ENCODE measurements around the gene GNB3.
A peak's percentile ranks its signal among the peaks of the same experiment; 100 is the strongest.
"Not testable (repeated sequence)": the region's sequence is repeated elsewhere in the genome, so short reads cannot be mapped to it uniquely, and the experiment has no call there.

The GNB3 gene

DNA sequence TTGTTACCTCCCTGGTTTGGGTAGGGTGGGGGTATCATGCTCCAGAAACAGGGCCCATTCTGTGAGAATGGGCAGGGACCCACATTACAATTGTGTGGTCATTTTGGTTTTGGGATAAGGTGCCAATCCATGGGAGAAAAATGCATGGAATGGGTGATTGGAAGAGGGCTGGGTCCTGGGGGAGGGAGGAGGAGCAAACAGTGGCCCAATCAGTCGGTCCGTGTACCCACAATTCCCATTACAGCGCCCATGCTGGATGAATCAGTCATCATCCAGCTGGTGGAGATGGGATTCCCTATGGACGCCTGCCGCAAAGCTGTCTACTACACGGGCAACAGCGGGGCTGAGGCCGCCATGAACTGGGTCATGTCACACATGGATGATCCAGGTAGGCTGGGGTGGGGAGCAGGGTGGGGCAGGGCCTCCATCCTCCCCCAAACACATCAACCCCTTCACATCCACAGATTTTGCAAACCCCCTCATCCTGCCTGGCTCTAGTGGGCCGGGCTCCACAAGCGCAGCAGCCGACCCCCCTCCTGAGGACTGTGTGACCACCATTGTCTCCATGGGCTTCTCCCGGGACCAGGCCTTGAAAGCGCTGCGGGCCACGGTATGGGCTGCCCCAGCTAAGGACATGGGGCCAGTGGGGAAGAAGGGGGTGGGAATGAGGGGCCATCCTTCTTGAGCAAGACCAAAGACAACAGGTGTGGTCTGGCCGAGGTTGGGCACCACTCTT lies 23.0 kb downstream of the GNB3 start:
- DNase-seq: no peak

DNA sequence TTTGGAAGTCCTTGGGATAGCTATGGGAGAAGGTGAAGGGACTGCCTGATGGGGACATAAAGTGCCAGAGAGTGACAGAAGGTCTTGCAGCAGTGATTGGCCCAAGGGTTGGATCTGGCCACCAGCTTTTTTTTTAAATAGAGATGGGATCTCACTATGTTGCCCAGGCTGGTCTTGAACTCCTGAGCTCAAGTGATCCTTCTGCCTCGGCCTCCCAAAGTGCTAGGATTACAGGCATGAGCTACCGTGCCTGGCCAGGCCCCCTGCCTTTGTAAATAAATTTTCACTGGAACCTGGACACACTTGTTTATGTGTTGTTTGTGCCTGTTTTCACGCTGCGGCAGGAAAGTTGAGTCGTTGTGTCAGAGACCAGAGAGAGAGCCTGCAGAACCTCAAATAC lies 24.6 kb downstream of the GNB3 start:
- not testable (repeated sequence) for DNase-seq

DNA sequence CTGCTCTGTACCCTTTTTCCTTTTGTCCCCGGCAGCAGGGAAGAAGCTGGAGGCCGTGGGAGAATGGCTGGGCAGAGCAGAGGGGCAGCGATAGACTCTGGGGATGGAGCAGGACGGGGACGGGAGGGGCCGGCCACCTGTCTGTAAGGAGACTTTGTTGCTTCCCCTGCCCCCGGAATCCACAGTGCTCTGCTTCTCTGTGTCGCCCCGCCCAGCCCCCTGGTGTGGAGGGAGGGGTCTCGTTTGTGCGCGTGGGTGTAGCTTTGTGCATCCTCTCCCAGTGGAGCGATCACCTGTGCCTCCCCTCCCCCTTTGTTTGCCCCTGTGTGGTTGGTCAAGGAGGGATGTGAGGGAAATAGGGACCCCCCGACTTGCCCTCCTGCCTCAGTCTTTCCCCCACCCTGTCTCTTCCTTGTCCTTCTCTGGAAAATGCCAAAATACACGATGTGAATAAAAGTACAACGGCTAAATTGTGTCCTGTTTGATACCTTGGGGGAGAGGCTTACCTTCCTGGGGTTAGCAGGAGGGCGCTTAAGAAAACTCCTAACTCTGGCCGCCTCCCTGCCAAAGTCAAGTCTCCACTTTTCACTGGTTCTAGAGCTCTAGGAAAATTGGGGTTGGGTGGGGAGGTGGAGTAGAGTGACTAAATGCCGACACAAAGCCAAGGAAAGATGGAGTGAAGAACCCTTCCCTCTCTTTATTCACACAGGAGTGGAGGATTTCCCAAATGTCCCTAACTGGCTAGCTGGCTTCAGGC lies 25.6 kb downstream of the GNB3 start:
- DNase-seq: no peak

DNA sequence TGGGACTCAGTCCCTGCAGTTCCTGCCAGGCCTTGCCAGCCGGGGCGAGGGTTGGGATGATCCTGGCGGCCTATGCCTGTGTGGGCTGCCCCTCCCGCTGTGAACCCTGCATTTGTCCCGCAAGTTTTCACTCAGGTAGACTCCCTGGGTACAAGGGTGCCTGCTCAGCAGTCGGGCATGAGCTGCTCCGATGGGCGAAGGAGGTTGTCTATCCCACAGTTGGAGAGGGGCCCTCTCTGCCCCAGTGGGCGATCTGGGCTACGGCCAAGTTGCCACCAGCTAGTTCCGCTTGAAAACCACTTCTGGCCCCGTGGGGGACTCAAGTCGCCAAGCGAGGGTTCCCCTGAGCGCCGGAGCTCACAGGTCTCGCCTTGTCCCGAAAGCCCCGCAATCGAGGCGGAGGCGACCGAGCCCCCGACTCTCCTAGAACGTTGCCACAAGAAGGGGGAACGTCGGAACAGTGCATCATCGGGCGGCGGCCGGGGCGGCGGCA lies 26.2 kb downstream of the GNB3 start:
- DNase-seq: no peak

DNA sequence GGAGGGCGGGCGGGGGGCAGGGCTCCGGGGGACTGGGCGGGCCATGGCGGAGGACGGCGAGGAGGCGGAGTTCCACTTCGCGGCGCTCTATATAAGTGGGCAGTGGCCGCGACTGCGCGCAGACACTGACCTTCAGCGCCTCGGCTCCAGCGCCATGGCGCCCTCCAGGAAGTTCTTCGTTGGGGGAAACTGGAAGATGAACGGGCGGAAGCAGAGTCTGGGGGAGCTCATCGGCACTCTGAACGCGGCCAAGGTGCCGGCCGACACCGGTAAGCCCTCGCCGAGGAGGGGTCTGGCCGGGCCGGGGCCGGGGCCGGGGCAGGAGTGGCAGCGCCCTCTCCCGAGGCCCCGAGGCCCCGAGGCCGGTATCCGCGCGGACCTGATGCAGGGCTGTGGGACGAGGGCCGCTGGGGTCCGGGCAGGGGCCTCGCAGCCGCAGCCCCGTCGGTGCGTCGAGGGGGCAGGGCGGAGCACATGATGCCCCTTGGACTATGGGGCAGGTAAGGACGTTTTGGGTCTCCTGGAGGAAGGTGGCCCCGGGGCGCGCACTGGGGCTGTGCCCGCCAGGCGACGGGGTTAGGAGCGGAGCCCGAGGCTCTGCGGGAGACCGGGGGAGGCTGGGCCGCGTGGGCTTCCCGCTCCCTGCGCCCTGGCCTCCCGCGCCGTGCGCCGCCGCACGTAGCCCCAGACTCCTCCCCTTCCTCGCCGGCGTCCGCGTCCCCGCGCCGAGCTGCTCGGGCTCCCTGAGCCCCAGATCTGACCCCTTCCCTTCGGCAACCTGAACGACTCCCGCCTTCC lies 26.9 kb downstream of the GNB3 start, which contains the start of gene TPI1:
TPI1 (plus strand) TSS at position 119 of the 798 bp plus-strand sequence; CDS start at position 155, 36 bp downstream.
- peak; percentile 85 for DNase-seq

DNA sequence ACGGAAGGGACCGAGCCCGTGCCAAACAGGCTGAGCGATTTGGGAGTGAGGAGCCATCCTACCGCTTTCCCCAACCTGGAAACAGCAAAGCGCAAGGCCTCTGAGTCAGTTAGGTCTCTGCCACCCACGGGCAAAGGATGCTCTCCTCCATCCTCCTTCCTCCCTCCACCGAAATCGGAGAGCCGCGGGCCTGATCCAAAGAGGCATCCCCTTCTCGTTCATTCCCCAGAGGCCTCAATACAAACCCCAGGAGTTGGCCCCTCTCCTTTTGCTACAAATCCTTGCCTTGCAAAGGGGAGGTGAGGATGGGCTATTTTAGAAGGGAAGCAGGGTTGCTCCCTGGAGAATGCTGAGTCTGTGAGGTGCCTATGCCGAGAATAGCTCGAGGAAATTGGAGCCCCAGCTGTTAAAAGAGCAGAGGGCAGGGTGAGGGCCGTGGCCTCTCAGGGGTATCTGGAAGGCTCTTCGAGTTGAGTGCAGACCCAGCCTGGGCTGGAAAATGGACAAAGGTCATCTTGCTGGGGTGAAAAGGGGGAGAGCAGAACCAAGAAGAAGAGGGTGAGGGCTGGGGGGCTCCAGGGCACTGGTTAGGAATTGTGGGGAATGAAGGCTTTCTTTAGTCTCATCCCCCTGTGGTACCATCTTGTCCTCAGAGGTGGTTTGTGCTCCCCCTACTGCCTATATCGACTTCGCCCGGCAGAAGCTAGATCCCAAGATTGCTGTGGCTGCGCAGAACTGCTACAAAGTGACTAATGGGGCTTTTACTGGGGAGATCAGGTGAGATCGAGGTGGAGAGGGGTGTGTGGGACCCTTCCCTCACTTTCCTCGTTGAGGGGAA lies 27.7 kb downstream of the GNB3 start:
- no peak for DNase-seq

DNA sequence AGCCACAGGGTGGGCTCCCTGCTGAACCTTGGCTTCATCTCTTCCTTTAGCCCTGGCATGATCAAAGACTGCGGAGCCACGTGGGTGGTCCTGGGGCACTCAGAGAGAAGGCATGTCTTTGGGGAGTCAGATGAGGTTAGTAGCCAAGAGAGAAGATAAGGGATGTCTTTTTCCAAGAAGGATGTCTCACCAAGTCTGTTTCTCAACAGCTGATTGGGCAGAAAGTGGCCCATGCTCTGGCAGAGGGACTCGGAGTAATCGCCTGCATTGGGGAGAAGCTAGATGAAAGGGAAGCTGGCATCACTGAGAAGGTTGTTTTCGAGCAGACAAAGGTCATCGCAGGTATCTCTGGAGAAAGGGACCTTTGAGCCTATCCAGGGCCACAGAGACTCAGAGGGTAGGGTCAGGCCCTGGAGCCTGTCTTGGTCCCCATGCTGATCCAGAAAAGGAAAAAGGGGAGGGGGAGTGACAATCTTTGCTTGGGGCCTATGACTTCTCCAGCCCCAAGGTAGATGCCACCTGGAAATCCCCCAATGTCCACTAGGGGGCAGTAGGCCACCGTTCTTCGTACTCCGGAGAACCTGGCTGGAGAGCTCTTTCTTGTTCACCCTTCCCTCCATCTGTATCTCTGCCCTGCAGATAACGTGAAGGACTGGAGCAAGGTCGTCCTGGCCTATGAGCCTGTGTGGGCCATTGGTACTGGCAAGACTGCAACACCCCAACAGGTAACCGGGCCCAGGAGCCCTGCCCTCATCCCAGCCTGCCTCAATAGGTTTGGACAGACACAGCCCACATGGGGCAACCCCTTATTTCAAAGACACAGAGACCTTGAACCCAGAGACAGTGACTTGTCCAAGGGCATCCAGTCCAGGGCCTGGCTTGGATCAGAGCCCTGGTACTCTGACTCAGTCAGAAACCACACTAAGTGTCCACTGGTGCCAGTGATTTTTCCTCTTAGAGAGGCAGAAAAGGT lies 28.6 kb downstream of the GNB3 start:
- DNase-seq: peak; percentile 81

DNA sequence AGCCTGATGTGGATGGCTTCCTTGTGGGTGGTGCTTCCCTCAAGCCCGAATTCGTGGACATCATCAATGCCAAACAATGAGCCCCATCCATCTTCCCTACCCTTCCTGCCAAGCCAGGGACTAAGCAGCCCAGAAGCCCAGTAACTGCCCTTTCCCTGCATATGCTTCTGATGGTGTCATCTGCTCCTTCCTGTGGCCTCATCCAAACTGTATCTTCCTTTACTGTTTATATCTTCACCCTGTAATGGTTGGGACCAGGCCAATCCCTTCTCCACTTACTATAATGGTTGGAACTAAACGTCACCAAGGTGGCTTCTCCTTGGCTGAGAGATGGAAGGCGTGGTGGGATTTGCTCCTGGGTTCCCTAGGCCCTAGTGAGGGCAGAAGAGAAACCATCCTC lies 29.6 kb downstream of the GNB3 start:
- DNase-seq: not testable (repeated sequence)

DNA sequence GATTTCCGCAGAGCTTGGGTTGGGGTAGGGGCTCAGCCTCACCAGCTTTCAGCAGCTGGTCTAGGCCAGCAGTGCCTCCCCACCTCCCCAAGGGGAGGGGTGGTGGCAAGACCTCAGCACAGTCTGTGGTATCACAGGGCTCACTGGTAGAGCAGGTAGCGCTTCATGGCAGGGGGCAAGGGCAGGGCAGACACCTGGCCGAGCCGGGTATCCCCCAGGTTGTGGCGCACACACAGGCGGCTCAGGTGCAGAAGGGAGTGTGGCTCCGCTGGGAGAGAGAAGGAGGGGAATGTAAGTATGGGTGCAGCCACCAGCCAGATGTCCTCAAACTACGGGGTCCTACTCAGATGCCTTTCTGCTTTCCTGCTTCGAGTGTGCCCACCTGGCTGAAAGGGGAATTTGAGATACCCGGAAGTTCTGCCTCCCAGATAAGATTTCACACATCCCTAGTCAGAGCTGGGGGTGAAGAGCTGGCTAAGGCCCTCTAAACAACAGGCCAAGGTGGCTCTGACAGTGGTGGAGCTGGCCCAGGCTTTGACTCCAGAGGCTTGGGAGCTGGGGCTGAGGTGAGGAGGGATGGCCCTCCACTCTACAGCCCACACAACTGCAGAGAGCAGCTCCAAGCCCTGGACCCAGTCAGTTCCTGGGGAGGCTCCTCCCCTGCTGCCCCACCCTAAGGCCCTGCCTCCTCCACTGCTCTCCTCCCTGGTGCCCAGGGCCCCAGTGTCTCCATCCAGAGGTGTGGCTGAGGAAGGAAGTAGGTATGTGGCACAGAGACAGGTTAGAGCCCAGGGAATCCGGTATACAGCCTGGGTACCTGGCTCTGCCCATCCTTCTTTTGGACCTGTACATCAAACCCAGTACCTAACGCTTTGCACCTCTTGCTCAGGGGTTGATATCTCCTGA lies 30.6 kb downstream of the GNB3 start:
- no peak for DNase-seq

DNA sequence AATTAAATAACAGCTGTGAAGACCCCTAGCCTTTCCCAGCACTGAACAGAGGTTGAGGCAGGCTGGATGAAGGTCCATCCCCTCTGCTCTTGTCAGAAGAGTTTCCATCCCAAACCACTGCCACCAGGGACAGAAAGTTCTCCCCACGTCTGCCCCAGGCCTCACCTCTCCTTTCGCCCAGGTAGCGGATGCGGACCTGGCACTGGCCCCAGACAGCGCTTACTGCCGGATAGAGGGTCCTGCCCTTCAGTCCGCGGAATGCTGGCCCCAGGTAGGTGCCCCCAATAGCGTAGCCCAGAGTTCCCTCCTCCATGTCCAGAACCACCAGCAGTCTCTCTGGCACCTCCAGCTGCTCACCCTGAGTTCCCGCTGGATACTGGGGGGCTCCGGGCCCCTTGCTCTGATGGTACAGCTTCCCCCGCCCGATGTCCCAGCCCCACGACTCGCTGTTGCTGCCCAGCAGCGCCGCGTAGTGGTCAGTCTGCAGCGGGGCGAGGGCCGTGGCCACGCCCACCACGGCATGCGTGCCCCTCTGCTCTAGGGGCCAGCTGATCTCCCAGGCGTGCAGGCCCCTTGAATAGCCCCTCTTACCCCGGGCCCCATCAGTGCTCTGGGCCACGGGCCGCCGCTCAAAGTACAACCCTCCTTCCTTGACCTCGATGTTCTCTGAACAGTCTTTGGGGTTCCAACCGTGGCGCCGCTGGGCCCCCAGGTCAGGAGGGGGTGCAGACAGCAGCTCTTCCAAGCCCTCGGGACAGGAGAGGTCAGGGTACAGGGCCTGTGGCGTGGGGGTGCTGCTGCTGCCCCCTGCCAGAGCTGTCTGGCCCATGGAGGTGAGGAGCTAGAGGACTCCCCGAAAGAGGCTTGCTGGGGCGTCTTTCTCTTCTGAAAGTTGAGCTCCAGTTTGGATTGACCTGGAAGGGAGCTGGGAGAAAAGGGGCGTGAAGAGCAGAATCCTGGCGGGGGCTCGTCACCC lies 31.6 kb downstream of the GNB3 start:
- peak; percentile 84 for DNase-seq

DNA sequence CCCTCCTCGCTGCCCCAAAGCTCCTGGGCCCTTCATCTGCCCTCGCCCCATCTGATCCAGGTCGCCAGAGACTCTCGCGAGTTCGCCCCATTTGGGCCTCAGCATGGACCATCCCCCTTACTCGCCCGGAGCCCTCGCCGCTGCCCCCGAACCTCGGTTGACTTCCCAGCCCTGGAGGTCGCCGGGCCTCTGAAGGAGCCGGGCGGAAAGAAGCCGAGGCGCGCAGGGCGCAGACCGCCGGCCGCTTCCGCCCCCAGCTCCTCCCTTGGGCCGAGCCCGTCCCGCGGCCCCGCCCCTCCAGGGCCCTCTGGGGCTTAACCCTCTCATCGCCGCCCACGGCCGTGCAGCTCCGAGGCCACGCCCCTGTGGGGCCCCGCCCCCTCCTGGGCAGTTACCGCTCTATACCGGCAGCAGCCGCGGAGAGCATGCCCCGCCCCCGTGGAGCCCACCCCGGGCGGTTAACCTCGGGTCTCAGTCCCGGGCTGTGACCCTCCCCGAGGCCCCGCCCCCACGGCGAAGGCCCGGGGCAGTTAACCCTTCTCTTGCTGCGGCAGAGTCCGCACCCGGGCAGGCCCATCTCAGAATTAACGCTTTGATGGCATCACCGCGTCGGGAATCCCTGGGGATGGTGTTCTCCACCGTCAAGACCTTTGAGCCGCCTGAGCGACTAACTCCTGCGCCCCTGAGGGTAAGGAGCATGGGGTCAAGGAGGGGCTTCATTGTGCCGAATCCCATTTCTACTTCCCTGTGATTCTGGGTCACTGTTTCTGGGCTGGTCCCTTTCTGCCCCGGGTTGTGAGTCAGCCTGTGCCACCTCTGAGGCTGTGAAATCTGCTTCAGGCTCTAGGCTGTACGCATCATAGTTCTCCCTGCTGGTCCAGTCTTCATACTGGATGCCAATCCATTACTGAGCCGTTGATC lies 32.6 kb downstream of the GNB3 start, which contains the start of gene SPSB2:
SPSB2 (minus strand) TSS at position 210 of the 921 bp plus-strand sequence. CDS start 402 bp downstream, outside the sequence.
- DNase-seq: peak; percentile 98

DNA sequence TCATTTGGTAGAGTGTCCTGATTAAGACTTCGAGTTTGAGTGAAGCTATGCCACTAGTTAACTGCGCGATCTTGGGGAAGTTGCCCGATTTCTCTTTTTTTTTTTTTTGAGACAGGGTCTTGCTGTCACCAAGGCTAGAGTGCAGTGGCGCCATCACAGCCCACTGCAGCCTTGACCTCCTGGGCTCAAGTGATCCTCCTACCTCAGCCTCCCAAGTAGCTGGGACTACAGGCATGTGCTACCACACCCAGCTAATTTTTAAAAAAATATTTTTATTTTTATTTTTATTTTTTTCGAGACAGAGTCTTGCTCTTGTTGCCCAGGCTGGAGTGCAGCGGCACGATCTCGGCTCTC lies 33.3 kb downstream of the GNB3 start:
- not testable (repeated sequence) for DNase-seq

DNA sequence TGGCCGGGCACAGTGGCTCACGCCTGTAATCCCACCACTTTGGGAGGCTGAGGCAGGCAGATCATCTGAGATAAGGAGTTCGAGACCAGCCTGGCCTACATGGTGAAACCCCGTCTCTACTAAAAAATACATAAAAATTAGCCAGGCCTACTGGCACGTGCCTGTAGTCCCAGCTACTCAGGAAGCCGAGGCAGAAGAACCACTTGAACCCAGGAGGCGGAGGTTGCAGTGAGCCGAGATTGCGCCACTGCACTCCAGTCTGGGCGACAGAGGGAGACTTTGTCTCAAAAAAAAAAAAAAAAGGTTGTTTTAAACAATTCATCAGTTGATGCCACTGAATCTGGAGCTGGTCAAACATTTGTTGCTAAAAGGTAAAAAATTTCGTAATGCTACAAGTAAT lies 39.1 kb downstream of the GNB3 start:
- DNase-seq: not testable (repeated sequence)

DNA sequence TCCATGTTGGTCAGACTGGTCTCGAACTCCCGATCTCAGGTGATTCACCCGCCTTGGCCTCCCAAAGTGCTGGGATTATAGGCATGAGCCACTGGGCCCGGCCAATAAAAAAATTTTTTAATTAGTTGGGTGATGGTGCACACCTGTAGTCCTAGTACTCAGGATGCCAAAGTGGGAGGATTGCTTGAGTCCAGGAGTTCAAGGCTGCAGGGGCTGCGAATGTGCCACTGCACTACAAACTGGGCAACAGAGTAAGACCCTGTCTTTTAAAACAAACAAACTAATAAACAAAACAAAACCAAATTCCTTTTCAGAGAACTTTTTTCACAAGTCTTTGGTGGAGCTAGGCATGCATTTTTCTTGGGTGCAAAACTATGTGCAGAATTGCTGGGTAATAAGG lies 42.5 kb downstream of the GNB3 start:
- DNase-seq: no peak

DNA sequence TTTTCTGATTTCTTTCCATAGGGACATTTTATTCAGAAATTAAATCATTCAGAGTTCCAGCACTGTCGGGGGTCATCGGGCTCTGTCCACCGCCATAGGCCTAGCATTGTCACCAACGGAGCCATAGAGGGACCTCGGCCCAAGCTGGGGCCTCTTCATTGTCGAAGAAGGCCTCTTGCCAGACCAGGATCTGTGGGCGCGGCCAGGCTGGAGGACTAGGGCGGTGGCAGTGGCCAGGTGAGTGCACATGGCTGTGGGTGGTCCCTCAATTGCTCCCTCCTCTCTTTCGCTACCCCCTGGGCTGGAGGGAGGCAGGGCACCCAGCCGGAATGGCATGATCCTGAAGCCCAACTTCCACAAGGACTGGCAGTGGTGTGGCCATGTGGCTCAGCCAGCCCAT lies 43.0 kb downstream of the GNB3 start:
- no peak for DNase-seq

DNA sequence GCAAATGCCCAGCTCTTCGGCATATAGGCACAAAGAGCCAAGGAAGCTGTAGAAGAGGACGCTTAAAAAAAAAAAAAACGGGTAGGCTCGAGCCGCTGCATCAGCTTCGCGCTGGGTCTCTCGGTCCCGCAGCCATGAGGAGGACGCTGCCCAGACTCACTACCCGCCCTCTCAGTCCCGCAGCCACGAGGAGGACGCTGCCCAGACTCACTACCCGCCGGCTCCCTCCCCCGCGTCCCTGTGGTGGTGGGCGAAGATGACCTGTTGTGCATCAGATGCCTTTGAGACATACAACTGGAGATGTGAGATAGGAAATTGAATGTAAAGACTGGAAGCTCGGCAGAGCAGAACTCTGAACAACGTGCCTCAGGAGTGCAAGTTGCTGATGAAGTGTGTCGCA lies 43.8 kb downstream of the GNB3 start:
- no peak for DNase-seq

DNA sequence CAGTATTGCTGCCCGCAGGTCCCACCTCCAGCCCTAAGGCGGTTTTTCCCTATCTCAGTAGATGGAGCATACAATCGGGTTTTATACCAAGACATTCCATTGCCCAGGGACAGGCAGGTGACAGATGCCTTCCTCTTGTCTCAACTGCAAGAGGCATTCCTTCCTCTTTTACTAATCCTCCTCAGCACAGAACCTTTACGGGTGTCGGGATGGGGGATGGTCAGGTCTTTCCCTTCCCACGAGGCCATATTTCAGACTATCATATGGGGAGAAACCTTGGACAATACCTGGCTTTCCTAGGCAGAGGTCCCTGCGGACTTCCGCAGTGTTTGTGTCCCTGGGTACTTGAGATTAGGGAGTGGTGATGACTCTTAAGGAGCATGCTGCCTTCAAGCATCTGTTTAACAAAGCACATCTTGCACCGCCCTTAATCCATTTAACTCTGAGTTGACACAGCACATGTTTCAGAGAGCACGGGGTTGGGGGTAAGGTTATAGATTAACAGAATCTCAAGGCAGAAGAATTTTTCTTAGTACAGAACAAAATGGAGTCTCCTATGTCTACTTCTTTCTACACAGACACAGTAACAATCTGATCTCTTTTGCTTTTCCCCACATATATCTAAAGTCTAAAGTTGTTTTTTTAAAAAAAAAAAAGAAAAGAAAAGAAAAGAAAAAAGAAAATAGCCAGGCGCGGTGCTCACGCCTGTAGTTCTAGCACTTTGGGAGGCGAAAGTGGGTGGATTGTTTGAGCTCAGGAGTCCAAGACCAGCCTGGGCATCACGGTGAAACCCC lies 45.7 kb downstream of the GNB3 start:
- DNase-seq: not testable (repeated sequence)
